GM23248 (cell line): Measurements from ENCODE around the gene LIME1.

Experiments used
- EZH2 ChIP-seq: fragments of 200-600 bp; sonication (generic); IDR thresholded peaks from 2 replicates; pipeline ENCODE4 v1.6.1; 2018; ENCODE audit warnings: antibody characterized with exemption, mild to moderate bottlenecking; ENCODE audit not compliant: insufficient read depth, poor library complexity, severe bottlenecking
- EZH2phosphoT487 ChIP-seq: fragments of 200-600 bp; sonication (generic); IDR thresholded peaks from 2 replicates; pipeline ENCODE4 v1.6.1; 2018; ENCODE audit warnings: antibody characterized with exemption, moderate library complexity, mild to moderate bottlenecking, low read depth; ENCODE audit not compliant: insufficient read depth

- TF ChIP-seq EZH2 (no peak), EZH2phosphoT487 (no peak)
These were observed 8.3 kb downstream of the LIME1 start for GRCh38 chr20:63744574-63745423.
